Esophagus muscularis mucosa (tissue), 3 donors: Measurements from ENCODE around the gene CYP4A22.

ENCODE experiments used
- CTCF ChIP-seq, 3 experiments: fragments of 200-600 bp in 2 of 3; fragments of 450-650 bp in 1 of 3; sonication (generic) in 2 of 3; IDR thresholded peaks; one replicate each; pipeline ENCODE4 v1.5.1; 2017 to 2019; ENCODE audit warnings: antibody characterized with exemption in 3 of 3, mild to moderate bottlenecking in 2 of 3, moderate library complexity in 1 of 3
- EP300 ChIP-seq: sonication (generic); formaldehyde crosslinking; IDR thresholded peaks from one replicate; pipeline ENCODE4 v1.6.1; 2017; ENCODE audit warnings: antibody characterized with exemption

- TF ChIP-seq CTCF (IDR thresholded peaks at IDR 0.05) (no peak), EP300 (no peak)
Observed at GRCh38 chr1:47196622-47197021, 59.4 kb downstream of the CYP4A22 start.
